ENCODE results near the gene FBXO38. TPM values are rescaled to one million over a fixed set of nuclear protein-coding genes. Genes with fewer than 3 reads are reported as not detected.

The FBXO38 gene
- total RNA-seq, 1 donor, result 69.8 TPM

DNA sequence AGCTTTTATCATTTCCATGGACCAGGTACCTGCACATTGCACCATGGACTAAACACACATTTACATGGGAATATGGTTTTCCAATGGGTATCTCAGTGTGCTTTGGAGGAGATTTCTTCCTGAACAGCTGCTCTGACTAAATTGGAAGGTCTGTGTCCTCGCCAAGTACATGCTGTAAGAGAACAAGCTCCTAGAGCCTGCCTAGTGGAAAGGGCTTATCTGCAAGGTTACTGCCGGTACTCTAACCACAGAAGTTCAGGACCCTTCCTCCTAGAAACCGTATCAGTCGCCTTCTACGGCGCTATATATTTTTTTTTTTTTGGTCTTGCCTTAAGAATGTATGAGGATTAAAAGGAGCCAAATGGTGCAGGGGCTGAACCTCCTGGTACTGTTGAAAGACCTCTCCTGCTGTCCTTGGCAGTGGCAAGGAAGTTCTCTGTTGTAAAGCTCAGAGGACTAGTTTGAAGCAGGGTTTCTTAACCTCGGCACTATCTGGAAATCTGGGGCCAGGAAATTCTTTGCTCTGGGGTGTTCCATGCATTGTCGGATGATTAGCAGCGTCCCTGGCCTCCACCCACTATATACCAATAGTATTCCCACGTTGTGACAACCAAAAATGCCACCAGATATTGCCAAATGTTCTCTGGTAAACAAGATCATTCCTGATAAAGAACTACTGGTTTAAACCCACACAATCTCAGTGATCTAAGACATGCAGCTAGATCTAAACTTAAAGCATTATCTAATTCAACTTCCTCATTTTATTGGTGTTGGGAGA lies 107.4 kb downstream of the FBXO38 start:
- no peaks in the 10 kb centered on the region for H3K36me3 ChIP-seq (ENCODE audit: insufficient read depth, low read length)
- peaks cover 12% of the 10 kb centered on the region for H3K27me3 ChIP-seq (ENCODE audit: insufficient read depth, low read length)
- H3K27ac ChIP-seq (ENCODE audit: low read depth, low read length), result no peak overlapping the region
- no peaks in the 10 kb centered on the region for H3K79me2 ChIP-seq (ENCODE audit: insufficient read depth, low read length)
- no peak for DNase-seq (ENCODE audit: insufficient read length, low spot score, missing footprints)
- H2AFZ ChIP-seq (ENCODE audit: low read length), result no peak overlapping the region
- no peaks in the 10 kb centered on the region for H4K20me1 ChIP-seq (ENCODE audit: insufficient read depth, low read length)
- H3K4me2 ChIP-seq (ENCODE audit: insufficient read depth, low read length), result no peak overlapping the region
- TF ChIP-seq, protein P1, sequence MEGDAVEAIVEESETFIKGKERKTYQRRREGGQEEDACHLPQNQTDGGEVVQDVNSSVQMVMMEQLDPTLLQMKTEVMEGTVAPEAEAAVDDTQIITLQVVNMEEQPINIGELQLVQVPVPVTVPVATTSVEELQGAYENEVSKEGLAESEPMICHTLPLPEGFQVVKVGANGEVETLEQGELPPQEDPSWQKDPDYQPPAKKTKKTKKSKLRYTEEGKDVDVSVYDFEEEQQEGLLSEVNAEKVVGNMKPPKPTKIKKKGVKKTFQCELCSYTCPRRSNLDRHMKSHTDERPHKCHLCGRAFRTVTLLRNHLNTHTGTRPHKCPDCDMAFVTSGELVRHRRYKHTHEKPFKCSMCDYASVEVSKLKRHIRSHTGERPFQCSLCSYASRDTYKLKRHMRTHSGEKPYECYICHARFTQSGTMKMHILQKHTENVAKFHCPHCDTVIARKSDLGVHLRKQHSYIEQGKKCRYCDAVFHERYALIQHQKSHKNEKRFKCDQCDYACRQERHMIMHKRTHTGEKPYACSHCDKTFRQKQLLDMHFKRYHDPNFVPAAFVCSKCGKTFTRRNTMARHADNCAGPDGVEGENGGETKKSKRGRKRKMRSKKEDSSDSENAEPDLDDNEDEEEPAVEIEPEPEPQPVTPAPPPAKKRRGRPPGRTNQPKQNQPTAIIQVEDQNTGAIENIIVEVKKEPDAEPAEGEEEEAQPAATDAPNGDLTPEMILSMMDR (IDR thresholded peaks at IDR 0.05; ENCODE audit: extremely low read depth, low read depth, low read length), result no peak
- H3K4me3 ChIP-seq (ENCODE audit: insufficient read depth, low read length), result no peak overlapping the region
- H3K4me1 ChIP-seq (ENCODE audit: insufficient read depth, low read length), result no peaks in the 10 kb centered on the region
- no peaks in the 10 kb centered on the region for H3K9me3 ChIP-seq (ENCODE audit: low read depth, low read length)

- H3K27me3 ChIP-seq (ENCODE audit: insufficient read depth, low read length), result peaks cover 12% of the 10 kb centered on the region
Measured at GRCh38 chr5:148491793-148492184, 108.0 kb downstream of the FBXO38 start.

DNA sequence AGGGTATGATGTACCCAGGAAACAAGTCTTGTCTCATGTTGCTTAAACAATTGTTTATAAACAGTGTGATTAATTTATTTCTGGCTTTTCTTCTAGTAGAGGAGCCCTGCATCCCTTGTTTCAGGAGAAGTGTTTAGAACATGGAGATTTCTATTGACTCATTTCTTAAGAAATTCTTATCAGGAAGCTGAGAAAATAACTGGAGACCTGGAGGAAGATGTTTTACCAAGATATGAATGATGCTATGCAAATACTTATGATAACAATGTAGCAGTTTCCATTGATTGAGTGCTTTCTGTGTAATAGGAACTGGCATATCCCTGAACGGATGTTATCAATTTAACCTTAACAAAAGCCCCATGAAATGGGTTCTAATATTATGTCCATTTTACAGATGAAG lies 108.6 kb downstream of the FBXO38 start:
- Histone ChIP-seq H4K20me1 (ENCODE audit: insufficient read depth, low read length) (no peaks in the 10 kb centered on the region), H3K4me2 (ENCODE audit: insufficient read depth, low read length) (no peak overlapping the region), H3K79me2 (ENCODE audit: insufficient read depth, low read length) (no peaks in the 10 kb centered on the region), H3K27ac (ENCODE audit: low read depth, low read length) (no peak overlapping the region), H3K9me3 (ENCODE audit: low read depth, low read length) (no peaks in the 10 kb centered on the region), H3K36me3 (ENCODE audit: insufficient read depth, low read length) (no peaks in the 10 kb centered on the region), H2AFZ (ENCODE audit: low read length) (no peak overlapping the region), H3K4me3 (ENCODE audit: insufficient read depth, low read length) (no peak overlapping the region), H3K4me1 (ENCODE audit: insufficient read depth, low read length) (no peaks in the 10 kb centered on the region), H3K27me3 (ENCODE audit: insufficient read depth, low read length) (peaks cover 9% of the 10 kb centered on the region)
- no peak for DNase-seq (ENCODE audit: insufficient read length, low spot score, missing footprints)
- TF ChIP-seq, protein P1 (IDR thresholded peaks at IDR 0.05; ENCODE audit: extremely low read depth, low read depth, low read length), result no peak

More at GRCh38 chr5:148491793-148492184, 108.0 kb downstream of the FBXO38 start:
- no peak overlapping the region for H2AFZ ChIP-seq (ENCODE audit: low read length)
- no peaks in the 10 kb centered on the region for H4K20me1 ChIP-seq (ENCODE audit: insufficient read depth, low read length)
- no peak overlapping the region for H3K4me2 ChIP-seq (ENCODE audit: insufficient read depth, low read length)
- no peak overlapping the region for H3K27ac ChIP-seq (ENCODE audit: low read depth, low read length)
- H3K9me3 ChIP-seq (ENCODE audit: low read depth, low read length), result no peaks in the 10 kb centered on the region
- TF ChIP-seq, protein P1 (IDR thresholded peaks at IDR 0.05; ENCODE audit: extremely low read depth, low read depth, low read length), result no peak
- DNase-seq (ENCODE audit: insufficient read length, low spot score, missing footprints), result no peak
- no peaks in the 10 kb centered on the region for H3K4me1 ChIP-seq (ENCODE audit: insufficient read depth, low read length)
- H3K79me2 ChIP-seq (ENCODE audit: insufficient read depth, low read length), result no peaks in the 10 kb centered on the region
- no peak overlapping the region for H3K4me3 ChIP-seq (ENCODE audit: insufficient read depth, low read length)
- H3K36me3 ChIP-seq (ENCODE audit: insufficient read depth, low read length), result no peaks in the 10 kb centered on the region

Small RNA genes within 50 kb of the gene (small RNA-seq; reads per million reads assigned to genes)
- gene RF00017, result not detected

Other genes with a start within 250 kb of the FBXO38 start
- not detected in 2 replicates for gene SPINK14, start 215.4 kb upstream of the FBXO38 start, total RNA-seq
- gene SPINK6, start 180.9 kb upstream of the FBXO38 start, total RNA-seq, result not detected in 2 replicates
- gene MARCOL, start 145.4 kb upstream of the FBXO38 start, total RNA-seq, result not detected in 2 replicates
- gene SPINK13, start 115.2 kb upstream of the FBXO38 start, total RNA-seq, result not detected in 2 replicates
- not detected in 2 replicates for gene SPINK7, start 71.5 kb upstream of the FBXO38 start, total RNA-seq
- not detected in 2 replicates for gene SPINK9, start 48.4 kb upstream of the FBXO38 start, total RNA-seq